Gastrocnemius medialis (tissue), 4 donors: ENCODE measurements around the gene DSG3.

Experiments
- CTCF ChIP-seq, 5 experiments: fragments of 450-650 bp in 3 of 5; fragments of 200-600 bp in 2 of 5; sonication (generic) in 2 of 5; IDR thresholded peaks in 4 of 5; conservative IDR thresholded peaks in 1 of 5; 1 replicate in 4 of 5; 2 replicates in 1 of 5; pipeline ENCODE4 v1.5.1; 2016 to 2019; ENCODE audit warnings: antibody characterized with exemption in 5 of 5, mild to moderate bottlenecking in 3 of 5, moderate library complexity in 3 of 5
- POLR2A ChIP-seq, 2 donors: fragments of 450-650 bp; IDR thresholded peaks; one replicate each; pipeline ENCODE4 v1.6.1; 2017; ENCODE audit warnings: antibody characterized with exemption in 2 of 2, mild to moderate bottlenecking in 2 of 2, moderate library complexity in 2 of 2

DNA sequence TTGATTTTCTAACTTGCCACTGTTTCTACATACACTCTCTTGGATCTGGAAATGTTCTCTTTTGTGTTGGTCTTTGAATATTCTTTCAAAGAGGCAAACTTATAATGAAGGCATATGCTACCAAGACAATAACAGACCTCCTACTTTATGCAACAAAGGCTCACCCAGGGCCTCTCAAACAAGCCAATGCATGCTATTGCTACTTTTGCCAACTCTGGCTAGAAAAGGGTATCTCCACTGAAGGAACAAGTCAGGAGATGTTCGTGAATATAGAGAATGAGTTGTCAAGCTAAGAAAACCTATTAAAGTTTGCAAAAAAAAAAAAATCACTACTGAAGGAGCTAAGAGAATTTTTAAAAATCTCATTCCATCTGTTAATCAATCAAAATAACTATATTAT lies 34.5 kb downstream of the DSG3 start:
- no peak for TF ChIP-seq POLR2A (IDR thresholded peaks at IDR 0.05)
- TF ChIP-seq CTCF (IDR thresholded peaks at IDR 0.05 in 4 of 5, conservative IDR thresholded peaks at IDR 0.05 in 1 of 5): no peak
